Kidney (tissue), 14 donors: Measurements from ENCODE around the gene REV1. TPM values are rescaled to one million over a fixed set of nuclear protein-coding genes. Genes with fewer than 3 reads are reported as not detected.

Experiments used
- DNase-seq, 5 donors: peaks; one replicate each; pipeline ENCODE4 v3.0.0-alpha.2; 2013 to 2020
- FAIRE-seq: peaks from 2 replicates; lab custom pipeline; 2012; peaks lifted over from hg19 to GRCh38; lab: Jason Lieb, UNC
- H3K27ac ChIP-seq, 2 donors: one replicate each; pipeline ENCODE4 v1.7.0; 2013; ENCODE audit warnings: low read depth in 2 of 2, low read length in 2 of 2, inconsistent platforms in 1 of 2
- H3K27me3 ChIP-seq: one replicate; pipeline ENCODE4 v1.7.1; 2013; ENCODE audit warnings: low read length, inconsistent platforms; ENCODE audit not compliant: control insufficient read depth, insufficient read depth
- H3K36me3 ChIP-seq, 3 donors: one replicate each; pipeline versions ENCODE4 v1.7.0 to v1.7.1; 2013; ENCODE audit warnings: low read length in 3 of 3, control low read depth in 1 of 3, inconsistent platforms in 1 of 3; ENCODE audit not compliant: insufficient read depth in 3 of 3, control insufficient read depth in 2 of 3
- H3K4me1 ChIP-seq, 3 donors: one replicate each; pipeline versions ENCODE4 v1.7.0 to v1.7.1; 2013; ENCODE audit warnings: low read length in 3 of 3, inconsistent platforms in 1 of 3, low read depth in 1 of 3; ENCODE audit not compliant: control insufficient read depth in 2 of 3, insufficient read depth in 2 of 3
- H3K4me3 ChIP-seq, 3 donors: one replicate each; pipeline versions ENCODE4 v1.7.0 to v1.8.1; 2013; ENCODE audit warnings: low read length in 3 of 3, control low read depth in 1 of 3, inconsistent platforms in 1 of 3
- H3K9ac ChIP-seq, 3 donors: one replicate each; pipeline versions ENCODE4 v1.7.0 to v1.7.1; 2013; ENCODE audit warnings: low read length in 3 of 3, control low read depth in 1 of 3, inconsistent platforms in 1 of 3
- H3K9me3 ChIP-seq, 3 donors: one replicate each; pipeline versions ENCODE4 v1.7.0 to v1.7.1; 2013; ENCODE audit warnings: low read length in 3 of 3, control low read depth in 1 of 3, inconsistent platforms in 1 of 3; ENCODE audit not compliant: control insufficient read depth in 2 of 3, insufficient read depth in 1 of 3
- intact Hi-C: fragments of 100-400 bp; cut with DNase I; formaldehyde crosslinking; loops from one replicate; pipeline ENCODE4 v1.11.1; 2022
- polyA plus RNA-seq: library from polyadenylated mRNA; stranded (reverse); fragments of 350-450 nt; fragmentation: Illumina TruSeq; extraction: RNeasy Lipid Tissue Mini Kit (QIAGEN cat#74804); gene quantifications from one replicate; pipeline ENCODE4 v1.2.3, GENCODE V29; 2014; ENCODE audit warnings: low read depth, low replicate concordance; ENCODE audit not compliant: insufficient read depth
- total RNA-seq: library from RNA; stranded (reverse); fragmentation: NEBNext Ultra II Directional; extraction: Animal tissue kit (Norgen Biotek cat#: 25700); gene quantifications from one replicate; pipeline ENCODE4 v1.2.1, GENCODE V29; 2021
- TF ChIP-seq, protein P1 (sequence below): IDR thresholded peaks from 3 replicates; pipeline ENCODE4 v1.5.1; 2012; ENCODE audit warnings: mild to moderate bottlenecking, moderate library complexity, borderline replicate concordance; ENCODE audit not compliant: insufficient read depth; ENCODE audit errors: extremely low read depth
- donor health status: control.
- donor health status: control.
- donor health status: control.
- donor health status: control.
- donor health status: control.
- donor health status: DM: yes; HTN: yes; CAD: no.
- donor health status: Normal renal cell carcinoma (clear cell type).

REV1 gene
- total and polyA plus RNA-seq, 2 donors from 2014 or later: 16.9 to 41.3 TPM

GRCh38 chr2:99439971-99440505 is 49.8 kb downstream of the REV1 start:
- intact Hi-C loops: no loop called here
- H3K36me3 ChIP-seq: peaks cover 2 to 16% (median 13%) of the 10 kb centered on the region in 3 donors
- TF ChIP-seq, protein P1, sequence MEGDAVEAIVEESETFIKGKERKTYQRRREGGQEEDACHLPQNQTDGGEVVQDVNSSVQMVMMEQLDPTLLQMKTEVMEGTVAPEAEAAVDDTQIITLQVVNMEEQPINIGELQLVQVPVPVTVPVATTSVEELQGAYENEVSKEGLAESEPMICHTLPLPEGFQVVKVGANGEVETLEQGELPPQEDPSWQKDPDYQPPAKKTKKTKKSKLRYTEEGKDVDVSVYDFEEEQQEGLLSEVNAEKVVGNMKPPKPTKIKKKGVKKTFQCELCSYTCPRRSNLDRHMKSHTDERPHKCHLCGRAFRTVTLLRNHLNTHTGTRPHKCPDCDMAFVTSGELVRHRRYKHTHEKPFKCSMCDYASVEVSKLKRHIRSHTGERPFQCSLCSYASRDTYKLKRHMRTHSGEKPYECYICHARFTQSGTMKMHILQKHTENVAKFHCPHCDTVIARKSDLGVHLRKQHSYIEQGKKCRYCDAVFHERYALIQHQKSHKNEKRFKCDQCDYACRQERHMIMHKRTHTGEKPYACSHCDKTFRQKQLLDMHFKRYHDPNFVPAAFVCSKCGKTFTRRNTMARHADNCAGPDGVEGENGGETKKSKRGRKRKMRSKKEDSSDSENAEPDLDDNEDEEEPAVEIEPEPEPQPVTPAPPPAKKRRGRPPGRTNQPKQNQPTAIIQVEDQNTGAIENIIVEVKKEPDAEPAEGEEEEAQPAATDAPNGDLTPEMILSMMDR: no peak

DNA sequence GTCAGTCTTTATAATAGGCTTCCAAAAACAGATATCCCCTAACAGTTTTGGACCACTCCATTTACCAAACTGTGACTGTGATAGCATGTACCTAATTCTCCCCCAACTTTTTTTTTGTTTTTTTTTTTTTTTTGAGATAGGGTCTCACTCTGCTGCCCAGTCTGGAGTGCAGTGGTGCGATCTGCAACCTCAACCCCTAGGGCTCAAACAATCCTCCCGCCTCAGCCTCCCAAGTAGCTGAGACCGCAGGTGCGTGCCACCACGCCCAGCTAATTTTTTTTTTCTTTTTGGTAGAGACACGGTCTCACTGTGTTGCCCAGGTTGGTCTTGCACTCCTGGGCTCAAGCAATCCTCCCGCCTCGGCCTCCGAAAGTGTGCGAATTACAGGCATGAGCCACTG is 52.9 kb downstream of the REV1 start:
- no peak overlapping the region for H3K4me3 ChIP-seq
- TF ChIP-seq, protein P1: no peak
- no peak for FAIRE-seq
- H3K9ac ChIP-seq: no peak overlapping the region
- H3K27me3 ChIP-seq: no peaks in the 10 kb centered on the region
- DNase-seq: no peak
- no peaks in the 10 kb centered on the region for H3K9me3 ChIP-seq
- intact Hi-C loops: no loop called here
- peaks cover 2 to 19% (median 13%) of the 10 kb centered on the region in 3 donors for H3K36me3 ChIP-seq
- H3K4me1 ChIP-seq: no peaks in the 10 kb centered on the region
- H3K27ac ChIP-seq: no peak overlapping the region

More at GRCh38 chr2:99439971-99440505, 49.8 kb downstream of the REV1 start:
- Histone ChIP-seq H3K9ac (peak overlapping the region in 1 of 3 donors; percentile 8), H3K4me3 (no peak overlapping the region), H3K27ac (no peak overlapping the region), H3K4me1 (peaks cover 0 to 3% (median 2%) of the 10 kb centered on the region in 3 donors), H3K27me3 (no peaks in the 10 kb centered on the region), H3K9me3 (no peaks in the 10 kb centered on the region)
- FAIRE-seq (no peak), DNase-seq (no peak)

DNA sequence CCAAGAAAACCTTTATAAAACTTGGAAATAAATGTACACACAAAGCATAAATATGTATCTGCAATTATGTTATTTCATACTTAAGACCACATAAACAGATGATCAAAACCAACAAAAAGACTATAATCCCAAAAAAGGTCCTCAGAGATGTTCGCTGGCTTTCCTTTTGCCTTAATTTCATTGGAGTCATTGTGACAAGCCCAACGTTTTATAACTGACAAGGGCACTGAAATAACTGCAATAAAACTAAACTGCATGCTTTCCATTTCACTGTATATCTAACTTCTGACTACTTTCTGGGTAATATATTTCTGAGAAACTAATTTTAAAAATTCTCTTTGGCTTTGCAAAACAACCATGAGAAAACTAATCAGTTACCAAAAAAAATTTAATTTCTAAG is 56.5 kb downstream of the REV1 start:
- Histone ChIP-seq H3K27me3 (no peaks in the 10 kb centered on the region), H3K36me3 (peaks cover under 1 to 13% (median 6%) of the 10 kb centered on the region in 3 donors), H3K4me3 (no peak overlapping the region), H3K9me3 (no peaks in the 10 kb centered on the region), H3K4me1 (peaks cover 0 to 2% (median 0%) of the 10 kb centered on the region in 3 donors), H3K27ac (no peak overlapping the region), H3K9ac (no peak overlapping the region)
- DNase-seq (no peak), FAIRE-seq (no peak)
- intact Hi-C loops: no loop called here
- TF ChIP-seq, protein P1: no peak
